Progenitor cell of endocrine pancreas (in vitro differentiated cells): ENCODE measurements around the gene MUC3A. TPM values are rescaled to one million over a fixed set of nuclear protein-coding genes. Genes with fewer than 3 reads are reported as not detected.

Experiments used
- DNase-seq: peaks from one replicate; pipeline ENCODE4 v3.0.0; 2021; ENCODE audit warnings: low spot score; ENCODE audit not compliant: unreplicated experiment
- H3K27ac Mint-ChIP-seq: 2 replicates; pipeline ENCODE4 v1.8.0; 2021; ENCODE audit warnings: mild to moderate bottlenecking, moderate library complexity, mixed read lengths
- H3K27me3 Mint-ChIP-seq: 2 replicates; pipeline ENCODE4 v1.8.0; 2021; ENCODE audit warnings: mixed read lengths
- H3K36me3 Mint-ChIP-seq: 2 replicates; pipeline ENCODE4 v1.8.0; 2022; ENCODE audit warnings: mixed read lengths; ENCODE audit not compliant: insufficient read depth
- H3K4me1 Mint-ChIP-seq: 2 replicates; pipeline ENCODE4 v1.8.0; 2021; ENCODE audit warnings: low read depth, mixed read lengths
- H3K4me3 Mint-ChIP-seq: 2 replicates; pipeline ENCODE4 v1.8.0; 2021; ENCODE audit warnings: low read depth, mild to moderate bottlenecking, moderate library complexity, mixed read lengths
- H3K9me3 Mint-ChIP-seq: 2 replicates; pipeline ENCODE4 v1.8.0; 2021; ENCODE audit warnings: low read depth, mixed read lengths
- CTCF ChIP-seq: fragments of 200-600 bp; sonication (generic); IDR thresholded peaks from one replicate; pipeline ENCODE4 v1.5.0; 2021; ENCODE audit warnings: antibody characterized with exemption, mild to moderate bottlenecking; ENCODE audit not compliant: unreplicated experiment
- long read RNA-seq: library from polyadenylated mRNA; unstranded; transcript quantifications from one replicate; pipeline ENCODE4 v2.0.0, GENCODE V29; 2020
- total RNA-seq: library from RNA; stranded (reverse); gene quantifications from 2 replicates; pipeline ENCODE4 v1.2.1, GENCODE V29; 2021

Gene MUC3A, protein sequence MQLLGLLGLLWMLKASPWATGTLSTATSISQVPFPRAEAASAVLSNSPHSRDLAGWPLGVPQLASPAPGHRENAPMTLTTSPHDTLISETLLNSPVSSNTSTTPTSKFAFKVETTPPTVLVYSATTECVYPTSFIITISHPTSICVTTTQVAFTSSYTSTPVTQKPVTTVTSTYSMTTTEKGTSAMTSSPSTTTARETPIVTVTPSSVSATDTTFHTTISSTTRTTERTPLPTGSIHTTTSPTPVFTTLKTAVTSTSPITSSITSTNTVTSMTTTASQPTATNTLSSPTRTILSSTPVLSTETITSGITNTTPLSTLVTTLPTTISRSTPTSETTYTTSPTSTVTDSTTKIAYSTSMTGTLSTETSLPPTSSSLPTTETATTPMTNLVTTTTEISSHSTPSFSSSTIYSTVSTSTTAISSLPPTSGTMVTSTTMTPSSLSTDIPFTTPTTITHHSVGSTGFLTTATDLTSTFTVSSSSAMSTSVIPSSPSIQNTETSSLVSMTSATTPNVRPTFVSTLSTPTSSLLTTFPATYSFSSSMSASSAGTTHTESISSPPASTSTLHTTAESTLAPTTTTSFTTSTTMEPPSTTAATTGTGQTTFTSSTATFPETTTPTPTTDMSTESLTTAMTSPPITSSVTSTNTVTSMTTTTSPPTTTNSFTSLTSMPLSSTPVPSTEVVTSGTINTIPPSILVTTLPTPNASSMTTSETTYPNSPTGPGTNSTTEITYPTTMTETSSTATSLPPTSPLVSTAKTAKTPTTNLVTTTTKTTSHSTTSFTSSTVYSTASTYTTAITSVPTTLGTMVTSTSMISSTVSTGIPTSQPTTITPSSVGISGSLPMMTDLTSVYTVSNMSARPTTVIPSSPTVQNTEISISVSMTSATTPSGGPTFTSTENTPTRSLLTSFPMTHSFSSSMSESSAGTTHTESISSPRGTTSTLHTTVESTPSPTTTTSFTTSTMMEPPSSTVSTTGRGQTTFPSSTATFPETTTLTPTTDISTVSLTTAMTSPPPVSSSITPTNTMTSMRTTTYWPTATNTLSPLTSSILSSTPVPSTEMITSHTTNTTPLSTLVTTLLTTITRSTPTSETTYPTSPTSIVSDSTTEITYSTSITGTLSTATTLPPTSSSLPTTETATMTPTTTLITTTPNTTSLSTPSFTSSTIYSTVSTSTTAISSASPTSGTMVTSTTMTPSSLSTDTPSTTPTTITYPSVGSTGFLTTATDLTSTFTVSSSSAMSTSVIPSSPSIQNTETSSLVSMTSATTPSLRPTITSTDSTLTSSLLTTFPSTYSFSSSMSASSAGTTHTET (N-terminal part only)
- total RNA-seq = 2.0 and 2.1 TPM in 2 replicates
- long read RNA-seq = 0 reads

GRCh38 chr7:100949227-100949932, at the start of gene MUC3A:
Gene MUC3A, plus strand, starts transcription at chr7:100949534. Its CDS starts 91 bp downstream, at chr7:100949625.
- Mint-ChIP-seq H3K27me3 (peaks cover 19% of the 10 kb centered on the region), H3K27ac (no peak within 1 kb of the TSS), H3K4me3 (no peak within 1 kb of the TSS), H3K9me3 (no peaks in the 10 kb centered on the region), H3K4me1 (no peaks in the 10 kb centered on the region), H3K36me3 (no peaks in the 10 kb centered on the region)
- DNase-seq = no peak
- TF ChIP-seq CTCF = no peak

DNA sequence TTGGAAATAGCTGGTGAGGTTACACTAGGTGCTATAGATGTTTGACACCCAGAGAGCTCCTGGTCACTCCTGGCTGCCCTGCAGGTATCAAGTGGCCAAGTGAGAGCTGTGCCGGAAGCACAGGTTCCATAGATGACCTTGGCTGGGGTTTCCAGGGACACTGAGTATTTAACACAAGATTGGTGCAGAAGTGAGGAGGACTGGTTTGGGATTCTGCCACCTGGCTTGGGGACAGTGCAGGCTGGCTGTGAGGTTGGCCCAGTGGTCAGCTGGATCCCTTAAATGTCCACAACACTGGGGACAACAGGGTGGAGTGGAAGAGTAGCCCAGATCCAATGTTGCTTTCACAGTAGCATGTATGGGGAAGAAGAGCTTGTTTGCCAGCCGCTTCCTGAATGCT, 48.4 kb upstream of the MUC3A start:
- Mint-ChIP-seq H3K9me3 (no peaks in the 10 kb centered on the region), H3K27me3 (peaks cover 26% of the 10 kb centered on the region), H3K4me3 (no peak overlapping the region), H3K36me3 (no peaks in the 10 kb centered on the region), H3K4me1 (peaks cover 6% of the 10 kb centered on the region), H3K27ac (no peak overlapping the region)
- DNase-seq = no peak
- no peak for TF ChIP-seq CTCF

GRCh38 chr7:100901921-100902332, 47.4 kb upstream of the MUC3A start:
- peaks cover 20% of the 10 kb centered on the region for H3K27me3 Mint-ChIP-seq
- H3K36me3 Mint-ChIP-seq = no peaks in the 10 kb centered on the region
- H3K4me1 Mint-ChIP-seq = peaks cover 2% of the 10 kb centered on the region
- no peak for DNase-seq
- no peaks in the 10 kb centered on the region for H3K9me3 Mint-ChIP-seq
- no peak overlapping the region for H3K4me3 Mint-ChIP-seq
- no peak overlapping the region for H3K27ac Mint-ChIP-seq
- TF ChIP-seq CTCF = no peak

DNA sequence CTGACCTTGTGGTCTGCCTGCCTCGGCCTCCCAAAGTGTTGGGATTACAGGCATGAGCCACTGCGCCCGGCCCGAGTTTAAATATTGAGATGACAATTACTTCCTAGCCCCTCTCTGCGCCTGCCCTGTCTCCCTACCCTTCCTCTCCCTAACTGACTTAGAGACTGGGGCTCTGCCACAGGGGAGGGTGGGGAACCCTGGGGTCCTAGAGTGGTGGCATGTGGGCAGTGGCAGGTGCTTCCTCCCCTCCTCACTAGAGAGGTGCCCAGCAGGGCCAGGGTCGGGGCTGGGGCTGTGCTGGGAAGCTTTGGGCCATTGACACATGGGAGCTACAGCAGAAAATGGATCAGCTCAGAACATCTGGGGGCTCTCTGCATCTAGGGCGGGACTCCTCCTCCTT, 46.7 kb upstream of the MUC3A start:
- no peak for TF ChIP-seq CTCF
- H3K27me3 Mint-ChIP-seq = peaks cover 15% of the 10 kb centered on the region
- no peak for DNase-seq
- no peaks in the 10 kb centered on the region for H3K4me1 Mint-ChIP-seq
- no peak overlapping the region for H3K4me3 Mint-ChIP-seq
- no peak overlapping the region for H3K27ac Mint-ChIP-seq
- H3K36me3 Mint-ChIP-seq = no peaks in the 10 kb centered on the region
- no peaks in the 10 kb centered on the region for H3K9me3 Mint-ChIP-seq
